MM.1S (cell line): ENCODE results near the gene PLXND1.
A peak's percentile ranks its signal among the peaks of the same experiment; 100 is the strongest.

Experiments
- DNase-seq: peaks from one replicate; pipeline ENCODE4 v3.0.0-alpha.2; 2015
- H2AFZ ChIP-seq: fragments of 300-600 bp; sonication (generic); 2 replicates; pipeline ENCODE4 v1.6.0; 2016; ENCODE audit warnings: antibody characterized with exemption, low read length
- H3F3A ChIP-seq: fragments of 300-600 bp; sonication (generic); 2 replicates; pipeline ENCODE4 v1.6.1; 2016; ENCODE audit warnings: mild to moderate bottlenecking, antibody characterized with exemption, low read length, moderate library complexity, mixed read lengths; ENCODE audit not compliant: insufficient read depth
- H3K27ac ChIP-seq: fragments of 300-600 bp; sonication (generic); 2 replicates; pipeline ENCODE4 v1.5.1; 2016; ENCODE audit warnings: mild to moderate bottlenecking, low read length
- H3K27me3 ChIP-seq: fragments of 300-600 bp; sonication (generic); replicated peaks from 2 replicates; pipeline ENCODE4 v1.6.0; 2016; ENCODE audit warnings: low read length; ENCODE audit not compliant: insufficient read depth
- H3K36me3 ChIP-seq: fragments of 300-600 bp; sonication (generic); replicated peaks from 2 replicates; pipeline ENCODE4 v1.6.1; 2016; ENCODE audit warnings: mild to moderate bottlenecking, low read length, mixed read lengths; ENCODE audit not compliant: insufficient read depth
- H3K4me1 ChIP-seq: fragments of 300-600 bp; sonication (generic); 2 replicates; pipeline ENCODE4 v1.6.1; 2016; ENCODE audit warnings: low read length, mixed read lengths
- H3K4me2 ChIP-seq: fragments of 300-600 bp; sonication (generic); 2 replicates; pipeline ENCODE4 v1.6.0; 2016; ENCODE audit warnings: low read depth, low read length
- H3K4me3 ChIP-seq: fragments of 300-600 bp; sonication (generic); 2 replicates; pipeline ENCODE4 v1.5.1; 2016; ENCODE audit warnings: low read length, mixed read lengths
- H3K79me2 ChIP-seq: fragments of 300-600 bp; sonication (generic); 2 replicates; pipeline ENCODE4 v1.6.1; 2016; ENCODE audit warnings: mixed run types, low read length, mixed read lengths
- H3K9ac ChIP-seq: fragments of 300-600 bp; sonication (generic); 2 replicates; pipeline ENCODE4 v1.6.1; 2016; ENCODE audit warnings: low read length, mixed read lengths
- H3K9me2 ChIP-seq: fragments of 300-600 bp; sonication (generic); replicated peaks from 2 replicates; pipeline ENCODE4 v1.6.1; 2016; ENCODE audit warnings: mild to moderate bottlenecking, low read length, mixed read lengths; ENCODE audit not compliant: insufficient read depth
- H3K9me3 ChIP-seq: fragments of 300-600 bp; sonication (generic); replicated peaks from 2 replicates; pipeline ENCODE4 v1.6.1; 2016; ENCODE audit warnings: mild to moderate bottlenecking, low read length, mixed read lengths; ENCODE audit not compliant: insufficient read depth
- H4K20me1 ChIP-seq: fragments of 300-600 bp; sonication (generic); 2 replicates; pipeline ENCODE4 v1.6.1; 2016; ENCODE audit warnings: mild to moderate bottlenecking, low read length, moderate library complexity, mixed read lengths; ENCODE audit not compliant: insufficient read depth
- EZH2 ChIP-seq: fragments of 300-600 bp; sonication (generic); optimal IDR thresholded peaks from 2 replicates; pipeline ENCODE3; 2017; ENCODE audit warnings: low read depth, mild to moderate bottlenecking, antibody characterized with exemption, low read length, mixed read lengths
- EZH2phosphoT487 ChIP-seq: fragments of 300-600 bp; sonication (generic); IDR thresholded peaks from 2 replicates; pipeline ENCODE4 v1.6.1; 2018; ENCODE audit warnings: antibody characterized with exemption, low read length
- TF ChIP-seq, protein P1 (sequence below): fragments of 300-600 bp; sonication (generic); IDR thresholded peaks from 2 replicates; pipeline ENCODE4 v1.5.1; 2016; ENCODE audit warnings: antibody characterized with exemption, low read length, mixed read lengths

The PLXND1 gene

DNA sequence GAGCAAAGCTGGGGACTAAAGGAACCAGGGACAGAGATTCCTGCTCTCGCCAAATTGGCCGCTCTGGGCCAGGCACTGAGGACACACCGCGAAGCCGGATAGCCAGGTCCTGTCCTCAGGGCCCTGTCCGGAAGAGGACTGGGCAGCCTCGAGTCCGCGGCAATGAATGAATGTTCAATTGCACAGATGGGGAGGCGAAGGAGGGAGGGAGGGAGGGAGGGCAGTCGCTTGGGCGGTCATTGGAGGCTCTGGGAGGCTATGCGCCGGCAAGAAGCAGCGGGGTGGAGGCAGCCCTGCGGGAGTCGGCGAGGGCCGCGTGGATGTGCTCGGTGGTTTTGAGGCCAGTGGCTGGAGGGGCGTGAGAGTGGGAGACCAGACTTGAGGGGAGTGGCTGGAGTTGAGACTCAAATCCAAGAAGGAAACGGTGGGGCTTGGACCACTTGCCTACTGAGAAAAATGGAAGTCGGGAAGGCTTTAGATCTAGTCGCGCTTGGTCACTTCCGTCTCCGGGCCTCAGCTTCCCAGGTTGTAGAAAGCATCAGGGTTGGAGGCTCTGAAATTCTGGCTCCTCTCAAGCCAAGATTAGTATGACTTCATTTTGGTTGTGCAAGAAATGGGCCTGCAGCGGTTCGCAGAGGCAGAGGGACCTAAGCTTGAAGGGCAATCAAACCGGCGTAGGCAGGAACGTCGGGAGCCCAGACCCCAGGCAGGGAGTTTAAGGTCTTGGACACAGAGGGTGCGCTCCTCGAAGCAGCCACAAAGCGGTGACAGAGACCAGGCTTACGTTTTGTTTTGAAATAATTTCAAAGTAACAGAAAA is 21.1 kb upstream of the PLXND1 start:
- H3K9ac ChIP-seq = peak overlapping the region; percentile 77
- no peak for TF ChIP-seq EZH2
- TF ChIP-seq, protein P1, sequence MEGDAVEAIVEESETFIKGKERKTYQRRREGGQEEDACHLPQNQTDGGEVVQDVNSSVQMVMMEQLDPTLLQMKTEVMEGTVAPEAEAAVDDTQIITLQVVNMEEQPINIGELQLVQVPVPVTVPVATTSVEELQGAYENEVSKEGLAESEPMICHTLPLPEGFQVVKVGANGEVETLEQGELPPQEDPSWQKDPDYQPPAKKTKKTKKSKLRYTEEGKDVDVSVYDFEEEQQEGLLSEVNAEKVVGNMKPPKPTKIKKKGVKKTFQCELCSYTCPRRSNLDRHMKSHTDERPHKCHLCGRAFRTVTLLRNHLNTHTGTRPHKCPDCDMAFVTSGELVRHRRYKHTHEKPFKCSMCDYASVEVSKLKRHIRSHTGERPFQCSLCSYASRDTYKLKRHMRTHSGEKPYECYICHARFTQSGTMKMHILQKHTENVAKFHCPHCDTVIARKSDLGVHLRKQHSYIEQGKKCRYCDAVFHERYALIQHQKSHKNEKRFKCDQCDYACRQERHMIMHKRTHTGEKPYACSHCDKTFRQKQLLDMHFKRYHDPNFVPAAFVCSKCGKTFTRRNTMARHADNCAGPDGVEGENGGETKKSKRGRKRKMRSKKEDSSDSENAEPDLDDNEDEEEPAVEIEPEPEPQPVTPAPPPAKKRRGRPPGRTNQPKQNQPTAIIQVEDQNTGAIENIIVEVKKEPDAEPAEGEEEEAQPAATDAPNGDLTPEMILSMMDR = peak; percentile 84
- peak overlapping the region; percentile 95 for H2AFZ ChIP-seq
- H3K9me3 ChIP-seq = no peaks in the 10 kb centered on the region
- H3K27me3 ChIP-seq = no peaks in the 10 kb centered on the region
- H3K36me3 ChIP-seq = no peaks in the 10 kb centered on the region
- H3F3A ChIP-seq = peaks cover 4% of the 10 kb centered on the region; the same call in 1 of the 2 replicates
- no peaks in the 10 kb centered on the region for H3K9me2 ChIP-seq
- peaks cover 5% of the 10 kb centered on the region for H3K4me1 ChIP-seq
- H3K4me3 ChIP-seq = peak overlapping the region; percentile 80
- H3K27ac ChIP-seq = peak overlapping the region; percentile 45; the same call in 1 of the 2 replicates
- peak overlapping the region; percentile 100 for H3K4me2 ChIP-seq
- no peaks in the 10 kb centered on the region for H3K79me2 ChIP-seq
- H4K20me1 ChIP-seq = no peaks in the 10 kb centered on the region
- DNase-seq = peak; percentile 87

GRCh38 chr3:129626744-129627349 is 20.4 kb upstream of the PLXND1 start:
- Histone ChIP-seq H3K9me3 (no peaks in the 10 kb centered on the region), H3K4me2 (peak overlapping the region; percentile 100), H3K27me3 (no peaks in the 10 kb centered on the region), H3K27ac (peak overlapping the region; percentile 45; the same call in 1 of the 2 replicates), H4K20me1 (no peaks in the 10 kb centered on the region), H3K4me3 (peak overlapping the region; percentile 80), H2AFZ (peak overlapping the region; percentile 95), H3K36me3 (no peaks in the 10 kb centered on the region), H3K9ac (peak overlapping the region; percentile 77), H3F3A (peaks cover 4% of the 10 kb centered on the region; the same call in 1 of the 2 replicates), H3K4me1 (peaks cover 5% of the 10 kb centered on the region), H3K9me2 (no peaks in the 10 kb centered on the region), H3K79me2 (no peaks in the 10 kb centered on the region)
- TF ChIP-seq EZH2 = no peak
- peak; percentile 92 for DNase-seq

DNA sequence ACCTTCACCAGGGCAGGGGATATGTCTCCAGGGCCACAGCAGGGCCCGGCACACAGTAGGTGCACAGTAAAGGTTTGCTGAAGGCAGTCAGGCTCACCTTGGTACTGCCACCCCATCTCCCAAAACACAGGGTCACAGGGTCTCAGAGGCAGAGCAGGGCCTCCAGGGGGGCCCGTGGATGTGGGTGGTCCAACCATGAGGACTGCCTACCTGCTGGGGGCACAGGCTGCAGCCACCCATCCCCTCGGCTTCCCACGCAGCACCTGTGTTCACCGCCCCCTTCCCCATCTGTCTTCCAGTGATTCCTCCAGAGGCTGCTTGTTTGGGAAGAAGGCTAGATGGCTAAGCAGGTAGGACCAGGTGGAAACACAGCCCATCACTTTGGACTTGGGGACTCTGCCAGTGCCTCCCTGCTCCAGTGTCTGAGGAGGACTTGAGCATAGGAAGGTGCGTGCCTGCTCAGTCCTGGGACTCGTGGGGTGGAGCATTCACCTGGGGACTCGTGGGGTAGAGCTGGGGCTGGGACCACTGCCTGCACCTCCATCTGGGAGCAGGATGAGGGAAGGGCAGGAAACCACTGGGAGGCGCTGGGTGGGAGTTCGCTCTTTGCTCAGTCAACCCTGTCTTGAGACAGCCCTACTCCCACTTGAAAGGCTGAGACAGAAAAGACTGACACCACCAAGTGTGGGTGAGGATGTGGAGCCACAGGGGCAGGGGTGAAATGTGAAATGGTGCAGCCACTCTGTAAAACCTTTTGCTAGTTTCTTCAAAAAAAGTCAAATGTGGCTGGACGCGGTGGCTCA is 18.8 kb upstream of the PLXND1 start:
- Histone ChIP-seq H3K4me3 (no peak overlapping the region), H2AFZ (no peak overlapping the region), H4K20me1 (no peaks in the 10 kb centered on the region), H3K9me2 (no peaks in the 10 kb centered on the region), H3K36me3 (no peaks in the 10 kb centered on the region), H3K4me2 (no peak overlapping the region), H3K4me1 (peaks cover 5% of the 10 kb centered on the region), H3K9me3 (no peaks in the 10 kb centered on the region), H3K27ac (no peak overlapping the region), H3K9ac (no peak overlapping the region), H3F3A (peaks cover 4% of the 10 kb centered on the region; the same call in 1 of the 2 replicates), H3K27me3 (no peaks in the 10 kb centered on the region), H3K79me2 (no peaks in the 10 kb centered on the region)
- TF ChIP-seq, protein P1 = no peak
- TF ChIP-seq EZH2phosphoT487 = no peak
- TF ChIP-seq EZH2 = no peak
- DNase-seq = no peak
